GM19239 (cell line): ENCODE data around the gene CYREN.
A peak's percentile ranks its signal among the peaks of the same experiment; 100 is the strongest.
"Not testable (repeated sequence)": the region's sequence is repeated elsewhere in the genome, so short reads cannot be mapped to it uniquely, and the experiment has no call there.

Experiments used
- DNase-seq: peaks from one replicate; pipeline ENCODE4 v3.0.0; 2011; ENCODE audit warnings: low spot score; ENCODE audit not compliant: insufficient read length
- FAIRE-seq: peaks from 2 replicates; lab custom pipeline; 2011; peaks lifted over from hg19 to GRCh38; lab: Jason Lieb, UNC

Gene CYREN

GRCh38 chr7:135170274-135170997 is at the start of gene CYREN:
Gene CYREN (minus strand): TSS chr7:135170707. CDS start chr7:135168922, 1,785 bp downstream.
- peak; percentile 59 for DNase-seq
- no peak for FAIRE-seq

DNA sequence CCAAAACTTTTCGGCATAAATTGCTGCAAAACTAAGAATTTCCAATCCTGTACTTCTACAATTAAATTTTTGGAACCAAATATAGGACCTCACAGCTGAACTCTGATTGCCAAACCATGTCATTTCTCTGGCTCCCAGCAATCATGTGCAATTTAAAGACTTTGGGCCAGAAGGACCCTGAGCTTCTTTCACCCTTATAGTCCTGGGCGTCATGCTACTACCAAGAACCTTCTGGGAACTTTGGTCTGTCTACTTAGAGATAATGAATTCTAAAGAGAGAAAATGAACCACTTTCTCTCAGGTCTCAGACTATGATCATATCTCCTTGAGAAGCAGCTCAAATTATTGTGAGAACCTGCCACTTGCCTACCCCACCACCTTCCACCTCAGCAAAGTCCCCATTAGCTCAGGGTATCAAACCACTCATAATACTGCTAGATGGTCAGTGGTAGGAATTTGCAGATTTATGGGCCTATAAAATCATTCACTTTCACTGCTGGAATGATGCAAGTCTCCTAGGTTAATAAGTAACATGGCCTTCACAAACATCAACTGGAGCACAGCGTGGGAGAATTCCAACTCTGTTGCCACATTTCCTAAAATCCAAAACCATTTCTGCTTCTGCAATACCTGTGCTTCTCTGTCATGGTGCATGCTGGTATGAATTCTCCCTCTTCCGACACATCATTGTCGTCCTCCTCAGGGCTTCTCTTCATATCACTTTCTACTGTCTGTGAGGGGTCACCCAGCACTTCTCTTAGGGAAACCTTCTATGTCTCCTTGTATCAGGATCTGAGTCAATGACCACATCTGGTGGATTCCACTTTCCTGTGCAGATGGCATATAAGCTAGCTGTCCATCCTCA is 47.4 kb upstream of the CYREN start:
- DNase-seq (no peak), FAIRE-seq (no peak)

GRCh38 chr7:135215698-135216097 is 45.2 kb upstream of the CYREN start:
- FAIRE-seq: no peak
- DNase-seq: no peak

- FAIRE-seq (no peak), DNase-seq (no peak)
These were observed 44.7 kb upstream of the CYREN start for GRCh38 chr7:135215180-135215579.

DNA sequence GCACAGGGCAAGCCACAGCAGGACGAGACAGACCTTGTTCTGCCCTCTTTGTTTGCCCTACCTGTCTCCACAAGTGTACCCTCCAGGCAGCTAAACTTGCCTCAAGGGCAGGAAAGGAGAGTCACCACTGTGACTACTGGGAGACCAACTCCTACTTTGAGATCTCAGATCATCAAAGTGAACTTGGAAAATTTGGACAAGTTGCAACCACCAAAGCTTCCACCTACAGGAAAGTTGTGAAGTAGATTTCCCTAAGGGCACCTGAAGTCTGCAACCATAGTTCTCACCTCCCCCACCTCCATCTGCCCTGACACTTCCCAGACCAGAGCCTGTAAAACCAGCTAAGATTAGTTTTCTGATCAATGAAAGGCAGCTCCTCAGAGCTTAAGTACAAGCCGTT is 43.3 kb upstream of the CYREN start:
- DNase-seq: no peak
- no peak for FAIRE-seq

DNA sequence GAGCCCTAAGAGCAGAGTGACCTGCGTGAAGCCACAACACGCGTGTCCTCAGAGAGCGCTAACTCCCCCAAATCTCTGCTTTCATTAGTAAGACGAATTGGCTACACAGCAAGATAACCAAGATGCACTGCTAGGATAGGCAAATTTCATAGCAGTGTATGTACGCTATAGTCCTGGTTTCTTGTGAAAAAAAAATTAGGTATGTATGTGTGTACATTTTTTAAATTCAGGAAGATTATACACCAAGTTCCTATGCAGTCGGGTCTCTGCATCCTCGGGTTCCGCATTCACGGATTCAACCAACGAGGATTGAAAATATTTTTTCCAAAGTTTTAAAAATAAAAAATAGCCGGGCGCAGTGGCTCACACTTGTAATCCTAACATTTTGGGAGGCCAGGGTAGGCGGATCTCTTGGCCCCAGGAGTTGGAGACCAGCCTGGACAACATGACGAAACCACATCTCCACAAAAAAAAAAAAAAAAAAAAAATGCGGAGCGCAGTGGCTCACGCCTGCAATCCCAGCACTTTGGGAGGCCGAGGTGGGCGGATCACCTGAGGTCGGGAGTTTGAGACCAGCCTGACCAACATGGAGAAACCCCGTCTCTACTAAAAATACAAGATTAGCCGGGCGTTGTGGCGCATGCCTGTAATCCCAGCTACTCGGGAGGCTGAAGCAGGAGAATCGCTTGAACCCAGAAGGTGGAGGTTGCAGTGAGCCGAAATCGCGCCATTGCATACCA is 41.6 kb upstream of the CYREN start:
- not testable (repeated sequence) for DNase-seq, FAIRE-seq

GRCh38 chr7:135211179-135211945 is 40.9 kb upstream of the CYREN start, which contains the start of gene WDR91:
Gene WDR91 (minus strand): TSS chr7:135211526. CDS start chr7:135211502, 24 bp downstream.
- peak; percentile 92 for DNase-seq
- FAIRE-seq: peak; percentile 66

GRCh38 chr7:135210888-135211178 is 40.3 kb upstream of the CYREN start:
- peak; percentile 47 for FAIRE-seq
- no peak for DNase-seq

GRCh38 chr7:135209225-135209834 is 38.8 kb upstream of the CYREN start:
- DNase-seq (no peak), FAIRE-seq (peak; percentile 69)

- FAIRE-seq (no peak), DNase-seq (no peak)
These were observed 37.7 kb upstream of the CYREN start for GRCh38 chr7:135208102-135208793.

- peak; percentile 97 for FAIRE-seq
These were observed 37.0 kb upstream of the CYREN start for GRCh38 chr7:135207406-135208101.

GRCh38 chr7:135206941-135207391 is 36.5 kb upstream of the CYREN start:
- DNase-seq (peak; percentile 44), FAIRE-seq (peak; percentile 76)

More at GRCh38 chr7:135207406-135208101, 37.0 kb upstream of the CYREN start:
- DNase-seq: no peak

GRCh38 chr7:135205850-135206249 is 35.3 kb upstream of the CYREN start:
- FAIRE-seq (no peak), DNase-seq (no peak)

- DNase-seq (no peak), FAIRE-seq (no peak)
These were observed 34.4 kb upstream of the CYREN start for GRCh38 chr7:135204876-135205275.

- FAIRE-seq: no peak
- no peak for DNase-seq
These were observed 33.8 kb upstream of the CYREN start for GRCh38 chr7:135204341-135204749.

GRCh38 chr7:135201350-135201749 is 30.8 kb upstream of the CYREN start:
- FAIRE-seq (no peak), DNase-seq (no peak)

GRCh38 chr7:135200821-135201331 is 30.4 kb upstream of the CYREN start:
- no peak for FAIRE-seq
- DNase-seq: no peak

DNA sequence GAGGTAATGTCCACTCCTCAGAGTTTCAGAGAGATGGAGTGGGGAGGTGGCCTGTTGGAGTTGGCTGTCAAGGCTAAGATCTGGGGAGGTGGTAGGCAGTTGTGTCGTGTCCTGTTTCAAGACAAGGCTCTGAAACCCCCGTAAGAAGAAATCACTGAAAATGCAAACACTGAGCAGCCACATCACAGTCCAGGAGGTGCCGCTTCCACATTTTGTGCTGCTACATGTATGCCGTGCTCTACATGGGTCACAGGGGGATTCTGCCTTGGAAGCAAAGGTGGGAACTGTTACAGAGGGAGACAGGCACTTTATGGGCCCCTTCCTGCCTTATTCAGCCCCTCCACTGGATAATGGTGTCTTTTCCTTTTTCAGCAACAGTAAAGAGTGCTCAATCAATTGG is 28.9 kb upstream of the CYREN start:
- DNase-seq: no peak
- FAIRE-seq: no peak
